Right lobe of liver (tissue), 4 donors: ENCODE data around the gene MSANTD1.

Source experiments
- CTCF ChIP-seq, 4 donors: fragments of 200-600 bp in 3 of 4; fragments of 450-650 bp in 1 of 4; IDR thresholded peaks; one replicate each; pipeline versions ENCODE4 v1.5.1 to v1.8.0; 2016 to 2022; ENCODE audit warnings: antibody characterized with exemption in 4 of 4, mild to moderate bottlenecking in 2 of 4
- POLR2A ChIP-seq: fragments of 450-650 bp; IDR thresholded peaks from one replicate; pipeline ENCODE4 v1.6.1; 2017; ENCODE audit warnings: antibody characterized with exemption, mild to moderate bottlenecking
- donor health status: DM: no; HTN: no; CAD: no.
- donor health status: DM: no; HTN: no; CAD: no.
- donor health status: DM: no; HTN: yes; CAD: no.

GRCh38 chr4:3285558-3286334 lies 36.8 kb downstream of the MSANTD1 start:
- TF ChIP-seq CTCF (IDR thresholded peaks at IDR 0.05), result no peak
- TF ChIP-seq POLR2A, result no peak
